Esophagus muscularis mucosa (tissue), 3 donors: ENCODE measurements around the gene PSORS1C1.

Experiments
- CTCF ChIP-seq, 3 experiments: fragments of 200-600 bp in 2 of 3; fragments of 450-650 bp in 1 of 3; sonication (generic) in 2 of 3; IDR thresholded peaks; one replicate each; pipeline ENCODE4 v1.5.1; 2017 to 2019; ENCODE audit warnings: antibody characterized with exemption in 3 of 3, mild to moderate bottlenecking in 2 of 3, moderate library complexity in 1 of 3
- POLR2A ChIP-seq: fragments of 450-650 bp; IDR thresholded peaks from one replicate; pipeline ENCODE4 v1.6.1; 2017; ENCODE audit warnings: antibody characterized with exemption, moderate library complexity, mild to moderate bottlenecking, low read depth

- TF ChIP-seq CTCF (IDR thresholded peaks at IDR 0.05) (no peak), POLR2A (no peak)
Observed at GRCh38 chr6:31110825-31111582, 3.6 kb upstream of the PSORS1C1 start.
